B cell (primary cell): Measurements from ENCODE around the gene ADORA3. TPM values are rescaled to one million over a fixed set of nuclear protein-coding genes. Genes with fewer than 3 reads are reported as not detected.

Source experiments
- ATAC-seq: fragments of 200-7000 bp; cut with Tn5 transposase; one replicate; pipeline ENCODE4 v1.10.0; 2021; ENCODE audit warnings: low read depth, mild to moderate bottlenecking, moderate number of reproducible peaks, moderate library complexity
- CTCF ChIA-PET: fragments of 350-600 bp; sonication (Branson Sonifier 250); formaldehyde crosslinking; loops from one replicate; lab custom pipeline; 2021; ENCODE audit warnings: antibody characterized with exemption, inconsistent platforms; lab: Charles Lee
- POLR2A ChIA-PET: fragments of 350-600 bp; sonication (Branson Sonifier 250); formaldehyde crosslinking; loops from one replicate; lab custom pipeline; 2021; ENCODE audit warnings: antibody characterized with exemption; lab: Charles Lee
- DNase-seq: peaks from one replicate; pipeline ENCODE4 v3.0.0; 2013
- H2AFZ ChIP-seq: 2 replicates; pipeline ENCODE4 v1.6.1; 2012; ENCODE audit warnings: mild to moderate bottlenecking, low read depth, low read length; ENCODE audit not compliant: insufficient read depth, poor library complexity, severe bottlenecking
- H3K27ac ChIP-seq, 2 donors: 1 replicate in 1 of 2; 2 replicates in 1 of 2; pipeline ENCODE4 v1.5.1; 2012 to 2013; ENCODE audit warnings: low read length in 2 of 2, mild to moderate bottlenecking in 2 of 2, moderate library complexity in 1 of 2
- H3K27me3 ChIP-seq, 4 experiments: fragments of 200-600 bp in 1 of 4; sonication (generic) in 1 of 4; replicated peaks in 1 of 4; 1 replicate in 2 of 4; 2 replicates in 2 of 4; pipeline versions ENCODE4 v1.6.1 to v1.7.0; 2013 to 2016; ENCODE audit warnings: low read length in 3 of 4, mild to moderate bottlenecking in 2 of 4, mixed read lengths in 1 of 4, moderate library complexity in 1 of 4; ENCODE audit not compliant: insufficient read depth in 4 of 4, control insufficient read depth in 3 of 4; ENCODE audit errors: control extremely low read depth in 1 of 4
- H3K36me3 ChIP-seq, 2 experiments: replicated peaks in 1 of 2; 1 replicate in 1 of 2; 2 replicates in 1 of 2; pipeline versions ENCODE4 v1.6.1 to v1.7.1; 2013; ENCODE audit warnings: low read length in 1 of 2; ENCODE audit not compliant: insufficient read depth in 2 of 2, control insufficient read depth in 1 of 2; ENCODE audit errors: control extremely low read depth in 1 of 2, extremely low read depth in 1 of 2
- H3K4me1 ChIP-seq, 2 donors: fragments of 200-600 bp in 1 of 2; sonication (generic) in 1 of 2; 1 replicate in 1 of 2; 2 replicates in 1 of 2; pipeline versions ENCODE4 v1.5.1 to v1.6.1; 2013 to 2017; ENCODE audit warnings: low read length in 2 of 2; ENCODE audit not compliant: control insufficient read depth in 2 of 2, insufficient read depth in 2 of 2
- H3K4me2 ChIP-seq: replicated peaks from 2 replicates; pipeline ENCODE3; 2012; ENCODE audit warnings: mild to moderate bottlenecking, low read depth, low read length; ENCODE audit not compliant: poor library complexity, severe bottlenecking
- H3K4me3 ChIP-seq, 5 experiments: fragments of 200-600 bp in 1 of 5; sonication (generic) in 1 of 5; 1 replicate in 3 of 5; 2 replicates in 2 of 5; pipeline versions ENCODE4 v1.5.1 to v1.7.0; 2011 to 2016; ENCODE audit warnings: low read length in 4 of 5, mild to moderate bottlenecking in 4 of 5, low read depth in 2 of 5, control low read depth in 1 of 5, moderate library complexity in 1 of 5; ENCODE audit not compliant: insufficient read depth in 1 of 5; ENCODE audit errors: control extremely low read depth in 1 of 5, extremely low read depth in 1 of 5
- H3K79me2 ChIP-seq: fragments of 200-600 bp; sonication (generic); one replicate; pipeline ENCODE4 v1.6.0; 2016; ENCODE audit warnings: low read length; ENCODE audit not compliant: control insufficient read depth, insufficient read depth
- H3K9ac ChIP-seq: fragments of 200-600 bp; sonication (generic); 2 replicates; pipeline ENCODE4 v1.6.1; 2017; ENCODE audit warnings: mild to moderate bottlenecking, low read length, moderate library complexity
- H3K9me3 ChIP-seq, 3 donors: one replicate each; pipeline versions ENCODE4 v1.6.1 to v1.7.1; 2013; ENCODE audit warnings: low read length in 2 of 3; ENCODE audit not compliant: control insufficient read depth in 2 of 3, insufficient read depth in 1 of 3; ENCODE audit errors: control extremely low read depth in 1 of 3
- H4K20me1 ChIP-seq: 2 replicates; pipeline ENCODE4 v1.6.0; 2012; ENCODE audit warnings: mild to moderate bottlenecking, low read length; ENCODE audit not compliant: insufficient read depth, control insufficient read depth, poor library complexity, severe bottlenecking
- H3K27ac Mint-ChIP-seq: one replicate; pipeline ENCODE4 v1.8.0; 2021; ENCODE audit warnings: mixed read lengths
- H3K27me3 Mint-ChIP-seq: one replicate; pipeline ENCODE4 v1.8.0; 2021; ENCODE audit warnings: mixed read lengths
- H3K4me1 Mint-ChIP-seq: one replicate; pipeline ENCODE4 v1.8.0; 2021; ENCODE audit warnings: mixed read lengths
- H3K4me3 Mint-ChIP-seq: one replicate; pipeline ENCODE4 v1.8.0; 2021; ENCODE audit warnings: mixed read lengths
- H3K9me3 Mint-ChIP-seq: one replicate; pipeline ENCODE4 v1.8.0; 2022; ENCODE audit warnings: mixed read lengths; ENCODE audit not compliant: insufficient read depth
- CTCF ChIP-seq: fragments of 200-600 bp; IDR thresholded peaks from one replicate; pipeline ENCODE4 v1.8.0; 2022; ENCODE audit warnings: antibody characterized with exemption, mild to moderate bottlenecking
- EZH2 ChIP-seq: IDR thresholded peaks from 2 replicates; pipeline ENCODE4 v1.6.1; 2012; ENCODE audit warnings: borderline replicate concordance, low read depth, mild to moderate bottlenecking, moderate library complexity, low read length; ENCODE audit not compliant: insufficient read depth, poor library complexity, severe bottlenecking
- WGBS: methylation state at CpG from one replicate; pipeline ENCODE4 v1.1.5; 2013; ENCODE audit warnings: missing lambda C conversion rate; ENCODE audit not compliant: insufficient coverage; 5-methylcytosine and 5-hydroxymethylcytosine counted together
- intact Hi-C: fragments of 100-400 bp; cut with micrococcal nuclease; formaldehyde crosslinking; loops from one replicate; pipeline ENCODE4 v1.10.0; 2022
- polyA plus RNA-seq: library from polyadenylated mRNA; depleted of rRNA; stranded (reverse); fragments of >200 nt; gene quantifications from 2 replicates; pipeline ENCODE4 v1.2.3, GENCODE V29; 2012
- total RNA-seq, 2 donors: library from RNA; stranded (reverse); fragments of 120-200 nt in 1 of 2; gene quantifications; 1 replicate in 1 of 2; 2 replicates in 1 of 2; pipeline versions ENCODE4 v1.2.3 to v1.2.4, GENCODE V29; 2013 to 2022

ADORA3 gene
- total and polyA plus RNA-seq, 2 donors (not counting 1 experiment from before 2014, with no cell fraction given), result 0.04 to 0.39 TPM

- Histone ChIP-seq H3K9ac (peak overlapping the region; percentile 68), H3K36me3 (no peaks in the 10 kb centered on the region), H3K4me2 (peak overlapping the region; percentile 89), H3K4me1 (peaks cover 30 to 34% of the 10 kb centered on the region in 2 donors), H3K27me3 (no peaks in the 10 kb centered on the region), H3K4me3 (peak overlapping the region; percentile 55 to 75 (median 61)), H3K27ac (peak overlapping the region; percentile 81), H3K9me3 (no peaks in the 10 kb centered on the region), H4K20me1 (no peaks in the 10 kb centered on the region), H2AFZ (peak overlapping the region; percentile 86), H3K79me2 (no peaks in the 10 kb centered on the region)
- DNase-seq, result peak; percentile 86
- Mint-ChIP-seq H3K9me3 (no peaks in the 10 kb centered on the region), H3K27ac (peak overlapping the region; percentile 84), H3K4me1 (peaks cover 37% of the 10 kb centered on the region), H3K27me3 (no peaks in the 10 kb centered on the region), H3K4me3 (peak overlapping the region; percentile 90)
- CTCF ChIA-PET, result interaction anchor here (1.0 to 3.1 kb wide), 19 partner anchors 8 to 248 kb away, joined by 3 to 37 read pairs (median 4); partner anchors contain the start of genes ADORA3 and TMIGD3
- under 1% methylated on average over 11 of the region's 13 CpGs for WGBS
- peak; percentile 74 for TF ChIP-seq CTCF
- no peak for TF ChIP-seq EZH2
- peak; percentile 75 for ATAC-seq
- intact Hi-C loops, result loop anchor here (1.0 to 5.0 kb wide), 2 partner anchors 8 to 56 kb away; no protein-coding TSS in a partner anchor
- POLR2A ChIA-PET, result interaction anchor here (0.6 to 2.7 kb wide), 2 partner anchors 8 to 1136 kb away, joined by 3 to 8 read pairs; no protein-coding TSS in a partner anchor
Observed at GRCh38 chr1:111516005-111516535, 12.6 kb upstream of the ADORA3 start.
